Naive thymus-derived CD4-positive, alpha-beta T cell (primary cell): ENCODE results near the gene AEN. TPM values are rescaled to one million over a fixed set of nuclear protein-coding genes. Genes with fewer than 3 reads are reported as not detected.

ENCODE experiments used
- ATAC-seq: fragments of 150-1000 bp; cut with Tn5 transposase; 2 replicates; pipeline ENCODE4 v1.10.0; 2021; ENCODE audit warnings: mild to moderate bottlenecking, moderate library complexity
- CTCF ChIA-PET: fragments of 350-600 bp; sonication (Branson Sonifier 250); formaldehyde crosslinking; loops from one replicate; lab custom pipeline; 2021; ENCODE audit warnings: antibody characterized with exemption; lab: Charles Lee
- POLR2A ChIA-PET: fragments of 350-600 bp; sonication (Branson Sonifier 250); formaldehyde crosslinking; loops from one replicate; lab custom pipeline; 2021; ENCODE audit warnings: antibody characterized with exemption, inconsistent platforms; lab: Charles Lee
- DNase-seq, 9 donors: peaks; one replicate each; pipeline versions ENCODE4 v3.0.0 to v3.0.0-alpha.2; 2020 to 2022; ENCODE audit warnings: mixed read lengths in 1 of 9
- H3K27ac ChIP-seq: one replicate; pipeline ENCODE4 v1.7.0; 2013; ENCODE audit warnings: mild to moderate bottlenecking, low read depth, low read length, moderate library complexity
- H3K27me3 ChIP-seq, 2 donors: one replicate each; pipeline ENCODE4 v1.7.0; 2013; ENCODE audit warnings: low read length in 2 of 2, mild to moderate bottlenecking in 2 of 2, moderate library complexity in 2 of 2; ENCODE audit not compliant: control insufficient read depth in 2 of 2, insufficient read depth in 2 of 2
- H3K36me3 ChIP-seq, 3 experiments: 1 replicate in 2 of 3; 2 replicates in 1 of 3; pipeline ENCODE4 v1.7.0; 2013; ENCODE audit warnings: low read length in 3 of 3, mild to moderate bottlenecking in 3 of 3, moderate library complexity in 1 of 3; ENCODE audit not compliant: insufficient read depth in 3 of 3, control insufficient read depth in 2 of 3
- H3K4me1 ChIP-seq, 2 donors: one replicate each; pipeline ENCODE4 v1.7.0; 2013; ENCODE audit warnings: low read length in 2 of 2, mild to moderate bottlenecking in 2 of 2, moderate library complexity in 1 of 2; ENCODE audit not compliant: control insufficient read depth in 2 of 2, insufficient read depth in 2 of 2
- H3K4me3 ChIP-seq: 2 replicates; pipeline ENCODE4 v1.7.0; 2013; ENCODE audit warnings: mild to moderate bottlenecking, low read length
- H3K9me3 ChIP-seq, 3 experiments: 1 replicate in 2 of 3; 2 replicates in 1 of 3; pipeline ENCODE4 v1.7.0; 2013; ENCODE audit warnings: low read length in 3 of 3; ENCODE audit not compliant: control insufficient read depth in 2 of 3
- H3K27ac Mint-ChIP-seq, 9 donors: one replicate each; pipeline ENCODE4 v1.8.0; 2020 to 2022; ENCODE audit warnings: mixed read lengths in 9 of 9, mild to moderate bottlenecking in 8 of 9, moderate library complexity in 5 of 9, inconsistent platforms in 2 of 9
- H3K27me3 Mint-ChIP-seq, 5 donors: one replicate each; pipeline ENCODE4 v1.8.0; 2021 to 2022; ENCODE audit warnings: mixed read lengths in 5 of 5, mild to moderate bottlenecking in 1 of 5
- H3K36me3 Mint-ChIP-seq, 5 donors: one replicate each; pipeline ENCODE4 v1.8.0; 2020 to 2022; ENCODE audit warnings: mixed read lengths in 5 of 5, mild to moderate bottlenecking in 3 of 5, inconsistent platforms in 1 of 5
- H3K4me1 Mint-ChIP-seq, 7 donors: one replicate each; pipeline ENCODE4 v1.8.0; 2020 to 2022; ENCODE audit warnings: mixed read lengths in 7 of 7, mild to moderate bottlenecking in 3 of 7, inconsistent platforms in 1 of 7
- H3K4me3 Mint-ChIP-seq, 10 donors: one replicate each; pipeline ENCODE4 v1.8.0; 2020 to 2022; ENCODE audit warnings: mild to moderate bottlenecking in 10 of 10, mixed read lengths in 10 of 10, moderate library complexity in 6 of 10, inconsistent platforms in 2 of 10
- H3K9me3 Mint-ChIP-seq, 11 donors: one replicate each; pipeline ENCODE4 v1.8.0; 2020 to 2022; ENCODE audit warnings: mixed read lengths in 11 of 11, mild to moderate bottlenecking in 4 of 11, inconsistent platforms in 1 of 11, moderate library complexity in 1 of 11
- intact Hi-C, 2 donors: fragments of 100-400 bp; cut with micrococcal nuclease; formaldehyde crosslinking; loops; one replicate each; pipeline ENCODE4 v1.15.1; 2023
- polyA plus RNA-seq, 2 donors: library from polyadenylated mRNA; unstranded; fragments of 300-500 nt; fragmentation: Illumina TruSeq; gene quantifications; one replicate each; pipeline ENCODE4 v1.2.3, GENCODE V29; 2021
- total RNA-seq, 6 experiments: library from RNA in 5 of 6; stranded (reverse) in 5 of 6; gene quantifications; 1 replicate in 5 of 6; 2 replicates in 1 of 6; pipeline ENCODE4 v1.2.3 and lab custom pipeline; 2021 to 2026

AEN gene
- total RNA-seq, result 10 to 100 TPM; 29.6 to 52.1 (median 44.2) TPM
- 10 to 100 TPM; 20.2 to 31.7 TPM for polyA plus RNA-seq
- total RNA-seq (lab: John Stamatoyannopoulos, UW), result 51.6 reads per million, percentile 72 among the genes with 10 or more reads in this experiment

- peaks cover 33 to 36% of the 10 kb centered on the region in 2 donors for H3K4me1 ChIP-seq
- peak within 1 kb of the TSS; percentile 90 for H3K27ac ChIP-seq
- intact Hi-C loops, result loop anchor here (1.0 to 10.0 kb wide), 8 partner anchors 75 to 714 kb away; partner anchors contain the start of genes ABHD2 (in 2 of the 2), DET1 (in 2 of the 2), FANCI (in 2 of the 2) and MRPL46 (in 2 of the 2)
- Mint-ChIP-seq H3K36me3 (peaks cover 0 to 24% (median 0%) of the 10 kb centered on the region in 5 donors), H3K27me3 (peaks cover 0 to 7% (median 0%) of the 10 kb centered on the region in 5 donors), H3K9me3 (no peaks in the 10 kb centered on the region), H3K4me1 (peaks cover 23 to 49% (median 44%) of the 10 kb centered on the region in 7 donors), H3K4me3 (peak within 1 kb of the TSS; percentile 84 to 97 (median 90)), H3K27ac (peak within 1 kb of the TSS; percentile 81 to 100 (median 94))
- CTCF ChIA-PET, result interaction anchor here (0.6 to 1.4 kb wide), 5 partner anchors 35 to 214 kb away, joined by 3 to 6 read pairs (median 4); no protein-coding TSS in a partner anchor
- H3K36me3 ChIP-seq, result peaks cover 0 to under 1% (median 0%) of the 10 kb centered on the region in 3 experiments
- POLR2A ChIA-PET, result interaction anchor here (1.1 to 2.1 kb wide), 6 partner anchors 9 to 154 kb away, joined by 3 to 51 read pairs (median 5); partner anchors contain the start of genes MRPL46 and MRPS11
- DNase-seq, result peak; percentile 92 to 96 (median 95)
- no peaks in the 10 kb centered on the region for H3K27me3 ChIP-seq
- H3K9me3 ChIP-seq, result no peaks in the 10 kb centered on the region
- H3K4me3 ChIP-seq, result peak within 1 kb of the TSS; percentile 76
- ATAC-seq, result peak; percentile 94
Measured at GRCh38 chr15:88620995-88621772, at the start of gene AEN. AEN (plus strand) TSS chr15:88621340; CDS start chr15:88626210, 4,870 bp downstream.

- no peaks in the 10 kb centered on the region for H3K36me3 ChIP-seq
- Mint-ChIP-seq H3K27me3 (peaks cover 0 to 14% (median 6%) of the 10 kb centered on the region in 5 donors), H3K9me3 (peaks cover 0 to 1% (median 0%) of the 10 kb centered on the region in 11 donors), H3K4me1 (no peaks in the 10 kb centered on the region), H3K4me3 (no peak overlapping the region), H3K36me3 (no peaks in the 10 kb centered on the region), H3K27ac (no peak overlapping the region)
- ChIA-PET POLR2A (no interaction called here), CTCF (no interaction called here)
- DNase-seq, result no peak
- no peaks in the 10 kb centered on the region for H3K9me3 ChIP-seq
- no peak overlapping the region for H3K27ac ChIP-seq
- H3K4me1 ChIP-seq, result no peaks in the 10 kb centered on the region
- intact Hi-C loops, result no loop called here
- H3K4me3 ChIP-seq, result no peak overlapping the region
- H3K27me3 ChIP-seq, result no peaks in the 10 kb centered on the region
- no peak for ATAC-seq
Measured at GRCh38 chr15:88571852-88572259, 49.3 kb upstream of the AEN start.

GRCh38 chr15:88574077-88574476 is 47.1 kb upstream of the AEN start:
- DNase-seq (no peak), ATAC-seq (no peak)
- H3K36me3 Mint-ChIP-seq, result no peaks in the 10 kb centered on the region
- H3K27me3 Mint-ChIP-seq, result peaks cover 0 to 10% (median 6%) of the 10 kb centered on the region in 5 donors
- no peak overlapping the region for H3K4me3 Mint-ChIP-seq
- no peak overlapping the region for H3K27ac Mint-ChIP-seq
- H3K9me3 Mint-ChIP-seq, result no peaks in the 10 kb centered on the region
- no peaks in the 10 kb centered on the region for H3K27me3 ChIP-seq
- no peaks in the 10 kb centered on the region for H3K4me1 Mint-ChIP-seq
- CTCF ChIA-PET, result no interaction called here
- intact Hi-C loops, result no loop called here
- H3K36me3 ChIP-seq, result no peaks in the 10 kb centered on the region
- no peaks in the 10 kb centered on the region for H3K9me3 ChIP-seq
- POLR2A ChIA-PET, result no interaction called here
- no peaks in the 10 kb centered on the region for H3K4me1 ChIP-seq
- H3K4me3 ChIP-seq, result no peak overlapping the region
- no peak overlapping the region for H3K27ac ChIP-seq

- Mint-ChIP-seq H3K9me3 (no peaks in the 10 kb centered on the region), H3K4me3 (no peak overlapping the region), H3K4me1 (no peaks in the 10 kb centered on the region), H3K36me3 (peaks cover 0 to 5% (median 0%) of the 10 kb centered on the region in 5 donors), H3K27ac (no peak overlapping the region), H3K27me3 (peaks cover 0 to 10% (median 6%) of the 10 kb centered on the region in 5 donors)
- ATAC-seq (no peak), DNase-seq (no peak)
- no peaks in the 10 kb centered on the region for H3K4me1 ChIP-seq
- no peak overlapping the region for H3K4me3 ChIP-seq
- ChIA-PET CTCF (no interaction called here), POLR2A (no interaction called here)
- no peaks in the 10 kb centered on the region for H3K9me3 ChIP-seq
- H3K27ac ChIP-seq, result no peak overlapping the region
- no peaks in the 10 kb centered on the region for H3K36me3 ChIP-seq
- H3K27me3 ChIP-seq, result no peaks in the 10 kb centered on the region
- intact Hi-C loops, result no loop called here
Measured at GRCh38 chr15:88574655-88575054, 46.5 kb upstream of the AEN start.

- POLR2A ChIA-PET, result no interaction called here
- Histone ChIP-seq H3K4me1 (no peaks in the 10 kb centered on the region), H3K27ac (no peak overlapping the region), H3K27me3 (no peaks in the 10 kb centered on the region), H3K4me3 (no peak overlapping the region), H3K9me3 (no peaks in the 10 kb centered on the region), H3K36me3 (no peaks in the 10 kb centered on the region)
- peaks cover 0 to 1% (median 0%) of the 10 kb centered on the region in 11 donors for H3K9me3 Mint-ChIP-seq
- no peak overlapping the region for H3K4me3 Mint-ChIP-seq
- intact Hi-C loops, result no loop called here
- CTCF ChIA-PET, result no interaction called here
- H3K27ac Mint-ChIP-seq, result no peak overlapping the region
- H3K36me3 Mint-ChIP-seq, result peaks cover 0 to 12% (median 0%) of the 10 kb centered on the region in 5 donors
- H3K27me3 Mint-ChIP-seq, result peaks cover 0 to 16% (median under 1%) of the 10 kb centered on the region in 5 donors
- DNase-seq (no peak), ATAC-seq (no peak)
- no peaks in the 10 kb centered on the region for H3K4me1 Mint-ChIP-seq
Measured at GRCh38 chr15:88579322-88579721, 41.8 kb upstream of the AEN start.

GRCh38 chr15:88580532-88580931 is 40.6 kb upstream of the AEN start:
- Histone ChIP-seq H3K4me1 (no peaks in the 10 kb centered on the region), H3K27ac (no peak overlapping the region), H3K36me3 (no peaks in the 10 kb centered on the region), H3K9me3 (no peaks in the 10 kb centered on the region), H3K4me3 (no peak overlapping the region), H3K27me3 (no peaks in the 10 kb centered on the region)
- CTCF ChIA-PET, result no interaction called here
- Mint-ChIP-seq H3K36me3 (peaks cover 0 to 12% (median 0%) of the 10 kb centered on the region in 5 donors), H3K4me1 (no peaks in the 10 kb centered on the region), H3K27me3 (peaks cover 0 to 16% (median 0%) of the 10 kb centered on the region in 5 donors), H3K4me3 (no peak overlapping the region), H3K27ac (no peak overlapping the region), H3K9me3 (peaks cover 0 to 1% (median 0%) of the 10 kb centered on the region in 11 donors)
- intact Hi-C loops, result no loop called here
- DNase-seq, result no peak
- POLR2A ChIA-PET, result no interaction called here
- ATAC-seq, result no peak
